Measurements from ENCODE around the gene DDX43.

Gene DDX43

DNA sequence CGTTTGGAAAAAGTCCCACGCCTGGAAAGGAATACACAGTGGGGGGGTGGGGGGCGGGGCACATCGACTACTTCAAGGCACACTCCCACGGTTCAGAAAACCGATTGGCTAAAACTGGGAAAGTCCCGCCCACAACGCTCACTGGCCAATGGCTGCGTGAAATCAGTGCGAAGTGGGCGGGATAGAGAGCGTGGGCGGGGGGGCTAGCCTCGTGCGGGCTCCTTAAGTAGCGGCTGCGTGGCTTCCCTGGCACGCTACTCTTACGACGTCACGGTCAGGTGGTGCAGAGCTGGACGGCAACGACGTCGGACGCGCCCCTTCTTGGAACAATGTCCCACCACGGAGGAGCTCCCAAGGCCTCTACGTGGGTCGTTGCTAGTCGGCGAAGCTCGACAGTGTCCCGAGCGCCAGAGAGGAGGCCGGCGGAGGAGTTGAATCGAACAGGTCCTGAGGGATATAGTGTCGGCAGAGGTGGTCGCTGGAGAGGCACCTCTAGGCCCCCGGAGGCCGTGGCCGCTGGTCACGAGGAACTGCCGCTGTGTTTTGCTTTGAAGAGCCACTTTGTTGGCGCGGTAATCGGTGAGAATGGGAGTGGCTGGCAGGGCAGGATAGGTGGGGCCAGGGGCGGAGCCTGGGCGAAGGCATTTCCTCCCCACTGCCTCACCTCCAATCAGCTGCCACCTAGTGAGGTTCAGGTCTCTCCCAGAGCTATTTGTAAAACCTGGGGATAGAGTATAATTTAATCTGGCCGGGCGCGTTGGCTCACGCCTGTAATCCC, at the start of gene DDX43:
Gene DDX43 (plus strand): TSS at position 252 of the 778 bp plus-strand sequence. CDS start 78 bp downstream, at position 330.
- TF ChIP-seq, protein P1, sequence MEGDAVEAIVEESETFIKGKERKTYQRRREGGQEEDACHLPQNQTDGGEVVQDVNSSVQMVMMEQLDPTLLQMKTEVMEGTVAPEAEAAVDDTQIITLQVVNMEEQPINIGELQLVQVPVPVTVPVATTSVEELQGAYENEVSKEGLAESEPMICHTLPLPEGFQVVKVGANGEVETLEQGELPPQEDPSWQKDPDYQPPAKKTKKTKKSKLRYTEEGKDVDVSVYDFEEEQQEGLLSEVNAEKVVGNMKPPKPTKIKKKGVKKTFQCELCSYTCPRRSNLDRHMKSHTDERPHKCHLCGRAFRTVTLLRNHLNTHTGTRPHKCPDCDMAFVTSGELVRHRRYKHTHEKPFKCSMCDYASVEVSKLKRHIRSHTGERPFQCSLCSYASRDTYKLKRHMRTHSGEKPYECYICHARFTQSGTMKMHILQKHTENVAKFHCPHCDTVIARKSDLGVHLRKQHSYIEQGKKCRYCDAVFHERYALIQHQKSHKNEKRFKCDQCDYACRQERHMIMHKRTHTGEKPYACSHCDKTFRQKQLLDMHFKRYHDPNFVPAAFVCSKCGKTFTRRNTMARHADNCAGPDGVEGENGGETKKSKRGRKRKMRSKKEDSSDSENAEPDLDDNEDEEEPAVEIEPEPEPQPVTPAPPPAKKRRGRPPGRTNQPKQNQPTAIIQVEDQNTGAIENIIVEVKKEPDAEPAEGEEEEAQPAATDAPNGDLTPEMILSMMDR (IDR thresholded peaks at IDR 0.05; ENCODE audit: low read depth, low read length) = no peak
- Histone ChIP-seq H3K27ac (no peak within 1 kb of the TSS), H3K9me3 (ENCODE audit: severe bottlenecking) (no peaks in the 10 kb centered on the region), H3K27me3 (ENCODE audit: insufficient read depth, low read depth, severe bottlenecking) (no peaks in the 10 kb centered on the region), H3K4me3 (ENCODE audit: low read depth, low read length) (no peak within 1 kb of the TSS), H3K36me3 (no peaks in the 10 kb centered on the region)
- DNase-seq = no peak

DNA sequence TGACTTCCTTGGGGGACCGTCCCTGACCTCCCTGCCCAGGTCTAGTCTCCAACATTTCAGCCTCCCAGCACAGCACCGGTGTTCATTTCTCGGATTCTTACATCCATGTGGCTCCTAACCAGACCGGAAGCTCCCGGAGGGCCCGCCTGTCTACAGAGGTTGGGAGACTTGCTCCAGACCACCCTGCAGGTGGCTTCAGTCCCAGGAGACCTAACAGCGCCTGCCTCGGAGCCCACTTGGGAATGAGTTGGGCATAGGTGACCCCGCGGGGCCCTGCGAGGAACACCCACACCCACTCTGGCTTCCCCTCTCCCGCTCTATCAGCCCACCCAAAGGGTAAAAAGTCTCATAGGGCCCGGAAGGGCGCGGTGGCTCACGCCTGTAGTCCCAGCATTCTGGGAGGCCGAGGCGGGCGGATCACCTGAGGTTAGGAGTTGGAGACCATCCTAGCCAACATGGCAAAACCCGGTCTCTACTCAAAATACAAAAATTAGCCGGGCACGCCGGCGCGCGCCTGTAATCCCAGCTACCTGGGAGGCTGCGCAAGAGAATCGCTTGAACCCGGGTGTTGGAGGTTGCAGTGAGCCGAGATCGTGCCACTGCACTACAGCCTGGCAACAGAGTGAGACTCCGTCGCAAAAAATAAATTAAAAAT, 46.0 kb upstream of the DDX43 start:
- Histone ChIP-seq H3K36me3 (no peaks in the 10 kb centered on the region), H3K9me3 (ENCODE audit: severe bottlenecking) (no peaks in the 10 kb centered on the region), H3K27me3 (ENCODE audit: insufficient read depth, low read depth, severe bottlenecking) (no peaks in the 10 kb centered on the region), H3K27ac (no peak overlapping the region), H3K4me3 (ENCODE audit: low read depth, low read length) (no peak overlapping the region)
- no peak for DNase-seq
- TF ChIP-seq, protein P1 (IDR thresholded peaks at IDR 0.05; ENCODE audit: low read depth, low read length) = no peak

DNA sequence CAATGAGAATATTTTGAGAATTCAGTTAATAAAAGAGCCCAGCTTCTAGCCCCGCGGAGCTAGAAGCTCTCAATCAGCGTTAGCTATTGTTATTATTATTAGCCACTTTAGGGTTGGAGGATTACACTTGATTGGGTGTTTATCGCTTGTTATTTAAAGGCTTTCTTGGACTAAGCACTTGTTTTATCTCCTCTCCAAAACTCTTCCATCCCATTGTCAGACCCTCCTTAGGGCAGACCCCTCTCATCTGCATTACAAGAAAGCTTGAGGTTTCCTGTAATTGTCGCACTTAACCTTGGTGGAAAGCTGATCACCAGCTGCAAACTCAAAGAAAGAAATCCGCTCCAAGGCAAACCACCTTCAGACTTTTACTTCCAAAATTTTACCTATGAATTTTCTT, 45.3 kb upstream of the DDX43 start:
- TF ChIP-seq, protein P1 (IDR thresholded peaks at IDR 0.05; ENCODE audit: low read depth, low read length) = no peak
- Histone ChIP-seq H3K36me3 (no peaks in the 10 kb centered on the region), H3K27ac (no peak overlapping the region), H3K27me3 (ENCODE audit: insufficient read depth, low read depth, severe bottlenecking) (no peaks in the 10 kb centered on the region), H3K4me3 (ENCODE audit: low read depth, low read length) (no peak overlapping the region), H3K9me3 (ENCODE audit: severe bottlenecking) (no peaks in the 10 kb centered on the region)
- DNase-seq = no peak

- H3K27ac ChIP-seq = no peak within 1 kb of the TSS
- H3K36me3 ChIP-seq = no peaks in the 10 kb centered on the region
- no peak for DNase-seq
- H3K4me3 ChIP-seq (ENCODE audit: low read depth, low read length) = no peak within 1 kb of the TSS
- TF ChIP-seq, protein P1 (IDR thresholded peaks at IDR 0.05; ENCODE audit: low read depth, low read length) = no peak
- no peaks in the 10 kb centered on the region for H3K9me3 ChIP-seq (ENCODE audit: severe bottlenecking)
- no peaks in the 10 kb centered on the region for H3K27me3 ChIP-seq (ENCODE audit: insufficient read depth, low read depth, severe bottlenecking)
These were observed 40.7 kb upstream of the DDX43 start, which contains the start of gene DPPA5 for GRCh38 chr6:73353636-73354593. Gene DPPA5 (minus strand): TSS chr6:73354276. CDS start chr6:73354225, 51 bp downstream.

GRCh38 chr6:73362358-73362757, 32.3 kb upstream of the DDX43 start, which contains the start of gene KHDC3L:
Gene KHDC3L (plus strand): TSS chr6:73362658. CDS start chr6:73362730, 72 bp downstream.
- no peaks in the 10 kb centered on the region for H3K27me3 ChIP-seq (ENCODE audit: insufficient read depth, low read depth, severe bottlenecking)

More at GRCh38 chr6:73362358-73362757, 32.3 kb upstream of the DDX43 start, which contains the start of gene KHDC3L:
- H3K9me3 ChIP-seq (ENCODE audit: severe bottlenecking) = peaks cover 7% of the 10 kb centered on the region
- H3K27ac ChIP-seq = no peak within 1 kb of the TSS
- H3K36me3 ChIP-seq = no peaks in the 10 kb centered on the region
- TF ChIP-seq, protein P1 (IDR thresholded peaks at IDR 0.05; ENCODE audit: low read depth, low read length) = no peak
- H3K4me3 ChIP-seq (ENCODE audit: low read depth, low read length) = no peak within 1 kb of the TSS
- no peak for DNase-seq

Data from WERI-Rb-1 (cell line).